Skeletal muscle cell (primary cell): ENCODE results near the gene OASL.
"Not testable (repeated sequence)": the region's sequence is repeated elsewhere in the genome, so short reads cannot be mapped to it uniquely, and the experiment has no call there.

Experiments used
- DNase-seq: peaks from one replicate; pipeline ENCODE4 v3.0.0-alpha.2; 2010; ENCODE audit warnings: low read depth
- H3K4me3 ChIP-seq: 2 replicates; pipeline ENCODE4 v1.5.1; 2011; ENCODE audit warnings: low read depth, mild to moderate bottlenecking, control low read depth, low read length, moderate library complexity

The OASL gene, protein sequence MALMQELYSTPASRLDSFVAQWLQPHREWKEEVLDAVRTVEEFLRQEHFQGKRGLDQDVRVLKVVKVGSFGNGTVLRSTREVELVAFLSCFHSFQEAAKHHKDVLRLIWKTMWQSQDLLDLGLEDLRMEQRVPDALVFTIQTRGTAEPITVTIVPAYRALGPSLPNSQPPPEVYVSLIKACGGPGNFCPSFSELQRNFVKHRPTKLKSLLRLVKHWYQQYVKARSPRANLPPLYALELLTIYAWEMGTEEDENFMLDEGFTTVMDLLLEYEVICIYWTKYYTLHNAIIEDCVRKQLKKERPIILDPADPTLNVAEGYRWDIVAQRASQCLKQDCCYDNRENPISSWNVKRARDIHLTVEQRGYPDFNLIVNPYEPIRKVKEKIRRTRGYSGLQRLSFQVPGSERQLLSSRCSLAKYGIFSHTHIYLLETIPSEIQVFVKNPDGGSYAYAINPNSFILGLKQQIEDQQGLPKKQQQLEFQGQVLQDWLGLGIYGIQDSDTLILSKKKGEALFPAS

GRCh38 chr12:121038861-121039668 lies at the start of gene OASL:
OASL (minus strand) TSS chr12:121039246; CDS start chr12:121038971, 275 bp downstream.
- peak; percentile 49 for DNase-seq
- H3K4me3 ChIP-seq, result peak within 1 kb of the TSS; percentile 16

DNA sequence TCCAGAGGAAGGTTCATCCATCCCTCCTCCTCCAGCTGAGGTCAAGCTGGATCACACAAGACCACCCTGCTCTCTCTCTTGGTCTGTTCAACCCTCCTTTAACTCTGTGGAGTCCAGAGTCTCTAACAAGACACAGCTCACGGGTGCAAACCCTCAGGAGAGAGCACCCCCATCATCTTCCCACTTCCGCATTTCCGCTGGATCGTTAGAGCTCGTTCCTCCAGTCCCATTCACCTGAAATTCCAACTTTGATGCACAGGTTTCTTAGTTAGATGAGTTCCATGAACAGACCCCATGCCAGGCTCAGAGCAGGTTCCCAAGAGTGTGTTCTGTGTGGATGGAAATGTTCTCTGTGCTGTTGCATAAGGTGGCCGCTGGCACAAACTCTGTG lies 49.1 kb upstream of the OASL start:
- no peak for DNase-seq
- H3K4me3 ChIP-seq, result no peak overlapping the region

DNA sequence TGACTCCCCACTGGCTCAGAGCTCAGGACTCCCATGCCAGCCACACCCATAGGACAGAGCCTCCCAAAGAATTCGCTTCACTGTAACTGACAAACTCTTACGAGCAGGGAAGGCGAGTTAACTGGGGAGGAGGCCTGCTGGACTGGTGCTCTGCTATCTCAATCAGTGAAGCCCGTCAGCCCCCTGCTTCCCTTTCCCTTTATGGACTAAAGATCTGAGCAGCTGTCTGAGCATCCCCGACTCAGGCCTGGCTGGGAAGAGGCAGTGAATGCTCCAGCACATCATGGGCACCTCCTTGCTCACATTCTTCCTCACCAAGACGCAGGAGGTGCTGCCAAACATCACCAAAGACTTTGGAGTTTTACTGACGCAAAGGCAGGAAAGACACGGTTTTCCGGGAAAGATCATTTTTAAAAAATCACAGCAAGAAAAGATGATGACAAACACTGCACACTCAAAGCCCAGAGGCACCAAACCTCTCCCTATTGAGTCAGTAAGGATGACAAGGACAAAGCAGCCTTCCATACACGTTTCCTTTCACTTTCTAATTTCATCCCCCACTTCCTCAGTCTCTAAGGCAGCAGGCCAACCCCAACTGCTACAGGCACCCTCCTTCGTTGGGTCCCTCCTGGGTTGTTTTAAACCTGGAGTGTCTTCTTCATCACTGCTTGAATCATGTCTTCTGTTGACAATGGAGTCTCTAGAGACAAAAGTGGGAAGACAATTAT lies 48.6 kb upstream of the OASL start:
- DNase-seq, result no peak

GRCh38 chr12:121086781-121087295 lies 47.8 kb upstream of the OASL start:
- no peak for DNase-seq
- no peak overlapping the region for H3K4me3 ChIP-seq

More for the DNA sequence above, 48.6 kb upstream of the OASL start:
- H3K4me3 ChIP-seq, result no peak overlapping the region

GRCh38 chr12:121085506-121086353 lies 46.7 kb upstream of the OASL start:
- H3K4me3 ChIP-seq, result no peak overlapping the region
- no peak for DNase-seq

- H3K4me3 ChIP-seq, result no peak overlapping the region
- DNase-seq, result no peak
Measured at GRCh38 chr12:121085069-121085468, 46.0 kb upstream of the OASL start.

DNA sequence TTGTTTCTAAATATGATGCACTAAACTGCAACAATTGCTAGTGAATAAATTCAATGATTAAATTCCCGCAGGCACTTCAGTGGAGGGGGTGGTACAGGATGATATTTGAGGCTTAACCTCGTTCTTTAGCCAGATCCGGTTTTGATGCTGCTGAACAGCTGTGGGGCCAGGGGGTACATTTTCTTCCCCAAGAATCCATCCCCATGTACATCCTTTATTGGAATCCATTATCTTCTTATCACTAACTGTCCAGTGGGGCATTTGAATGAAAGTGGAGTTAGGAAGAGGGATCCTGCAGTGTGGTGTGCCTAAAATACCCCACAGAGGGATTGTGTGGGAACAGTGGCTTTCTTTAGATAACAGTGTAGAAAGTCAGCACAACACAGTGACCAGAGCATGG lies 45.2 kb upstream of the OASL start:
- no peak overlapping the region for H3K4me3 ChIP-seq
- no peak for DNase-seq

- DNase-seq, result no peak
- no peak overlapping the region for H3K4me3 ChIP-seq
Measured at GRCh38 chr12:121080909-121081308, 41.9 kb upstream of the OASL start.

- DNase-seq, result no peak
Measured at GRCh38 chr12:121079736-121080272, 40.8 kb upstream of the OASL start.

DNA sequence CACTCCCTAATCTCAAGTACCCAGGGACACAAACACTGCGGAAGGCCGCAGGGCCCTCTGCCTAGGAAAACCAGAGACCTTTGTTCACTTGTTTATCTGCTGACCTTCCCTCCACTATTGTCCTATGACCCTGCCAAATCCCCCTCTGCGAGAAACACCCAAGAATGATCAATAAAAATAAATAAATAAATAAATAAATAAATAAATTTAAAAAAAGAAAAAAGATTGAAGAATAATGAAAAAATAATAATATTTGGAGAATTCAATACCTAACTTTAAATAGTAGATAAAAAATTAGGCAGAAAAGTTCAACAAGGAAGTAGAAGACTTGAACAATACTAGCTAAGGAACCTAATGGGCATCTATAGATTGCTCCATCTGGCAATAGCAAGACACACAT lies 38.4 kb upstream of the OASL start:
- H3K4me3 ChIP-seq, DNase-seq: not testable (repeated sequence)

More at GRCh38 chr12:121079736-121080272, 40.8 kb upstream of the OASL start:
- no peak overlapping the region for H3K4me3 ChIP-seq

DNA sequence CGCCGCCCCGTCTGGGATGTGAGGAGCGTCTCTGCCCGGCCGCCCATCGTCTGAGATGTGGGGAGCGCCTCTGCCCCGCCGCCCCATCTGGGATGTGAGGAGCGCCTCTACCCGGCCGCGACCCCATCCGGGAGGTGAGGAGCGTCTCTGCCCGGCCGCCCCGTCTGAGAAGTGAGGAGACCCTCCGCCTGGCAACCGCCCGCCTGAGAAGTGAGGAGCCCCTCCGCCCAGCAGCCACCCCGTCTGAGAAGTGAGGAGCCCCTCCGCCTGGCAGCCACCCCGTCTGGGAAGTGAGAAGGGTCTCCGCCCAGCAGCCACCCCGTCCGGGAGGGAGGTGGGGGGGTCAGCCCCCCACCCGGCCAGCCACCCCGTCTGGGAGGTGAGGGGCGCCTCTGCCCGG lies 36.9 kb upstream of the OASL start:
- DNase-seq, H3K4me3 ChIP-seq: not testable (repeated sequence)

- DNase-seq, result no peak
- no peak overlapping the region for H3K4me3 ChIP-seq
Measured at GRCh38 chr12:121072147-121072546, 33.1 kb upstream of the OASL start.

- no peak overlapping the region for H3K4me3 ChIP-seq
- no peak for DNase-seq
Measured at GRCh38 chr12:121069206-121069605, 30.2 kb upstream of the OASL start.

- DNase-seq, result no peak
- H3K4me3 ChIP-seq, result no peak overlapping the region
Measured at GRCh38 chr12:121065345-121065744, 26.3 kb upstream of the OASL start.

- DNase-seq, H3K4me3 ChIP-seq: not testable (repeated sequence)
Measured at GRCh38 chr12:121064586-121064985, 25.5 kb upstream of the OASL start.

DNA sequence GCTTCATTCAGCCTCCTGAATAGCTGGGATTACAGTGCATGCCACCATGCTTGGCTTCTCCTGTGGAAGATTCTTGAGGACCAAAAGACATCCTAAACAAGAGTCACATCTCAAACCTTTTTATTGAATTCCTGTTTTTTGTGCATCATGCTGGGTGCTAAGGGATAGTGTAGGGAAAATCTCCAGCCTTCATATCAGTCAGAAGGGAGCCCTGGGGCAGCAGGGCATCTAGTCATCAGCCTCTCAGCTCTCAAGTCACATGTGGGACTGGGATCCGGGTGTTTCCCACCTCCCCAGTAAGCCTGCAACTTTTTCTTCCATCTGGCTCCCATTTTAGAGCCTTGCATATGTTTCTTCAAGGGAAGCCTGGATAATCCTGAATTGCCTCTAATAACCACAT lies 25.1 kb upstream of the OASL start:
- no peak overlapping the region for H3K4me3 ChIP-seq
- DNase-seq, result no peak

DNA sequence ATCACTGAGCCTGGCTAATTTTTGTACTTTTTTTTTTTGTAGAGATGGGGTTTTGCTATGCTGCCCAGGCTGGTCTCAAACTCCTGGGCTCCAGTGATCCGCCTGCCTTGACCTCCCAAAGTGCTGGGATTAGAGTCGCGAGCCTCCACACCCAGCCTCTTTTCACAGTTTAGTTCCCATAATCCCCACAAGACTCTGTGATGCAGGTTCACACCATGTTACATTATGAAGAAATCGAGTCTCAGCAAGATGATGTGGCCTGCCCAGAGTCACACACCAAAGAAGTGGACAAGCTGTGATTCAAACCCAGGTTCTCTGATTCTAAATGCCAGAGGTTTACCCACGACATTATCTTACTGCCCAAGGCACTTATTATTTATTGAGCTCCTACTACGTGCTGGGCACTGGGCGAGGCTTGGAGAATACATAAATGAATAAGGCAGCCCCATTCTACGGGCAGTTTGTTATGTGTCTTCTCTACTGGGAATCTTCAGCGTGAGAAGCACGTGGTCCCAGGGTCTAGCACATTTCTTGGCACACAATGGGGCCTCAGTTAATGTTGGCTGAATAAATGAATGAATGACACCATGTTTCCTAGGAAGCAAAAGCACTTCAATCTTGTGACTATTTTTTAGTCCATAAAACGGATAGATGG lies 23.5 kb upstream of the OASL start:
- DNase-seq, result no peak
- H3K4me3 ChIP-seq, result no peak overlapping the region

GRCh38 chr12:121061831-121062230 lies 22.8 kb upstream of the OASL start:
- H3K4me3 ChIP-seq, result no peak overlapping the region
- DNase-seq, result no peak
